Thyroid gland (tissue), 4 donors: ENCODE measurements around the gene EFNA4. TPM values are rescaled to one million over a fixed set of nuclear protein-coding genes. Genes with fewer than 3 reads are reported as not detected.

Experiments used
- DNase-seq, 2 donors: peaks; one replicate each; pipeline ENCODE4 v3.0.0-alpha.2; 2019
- H3K27ac ChIP-seq, 3 donors: fragments of 200-600 bp; sonication (generic); 1 replicate in 2 of 3; 2 replicates in 1 of 3; pipeline ENCODE4 v1.5.1; 2016 to 2019; ENCODE audit warnings: mild to moderate bottlenecking in 1 of 3, moderate library complexity in 1 of 3
- H3K27me3 ChIP-seq: fragments of 200-600 bp; sonication (generic); one replicate; pipeline ENCODE4 v1.5.1; 2019
- H3K36me3 ChIP-seq, 2 donors: fragments of 200-600 bp; sonication (generic); one replicate each; pipeline ENCODE4 v1.5.1; 2016 to 2019
- H3K4me1 ChIP-seq, 2 donors: fragments of 200-600 bp; sonication (generic); one replicate each; pipeline ENCODE4 v1.5.1; 2017 to 2019
- H3K4me3 ChIP-seq, 3 donors: fragments of 200-600 bp; sonication (generic); replicated peaks in 1 of 3; 1 replicate in 2 of 3; 2 replicates in 1 of 3; pipeline ENCODE4 v1.5.1; 2016; ENCODE audit warnings: mild to moderate bottlenecking in 1 of 3
- H3K9me3 ChIP-seq: fragments of 200-600 bp; sonication (generic); one replicate; pipeline ENCODE4 v1.5.1; 2017
- CTCF ChIP-seq, 6 experiments: fragments of 200-600 bp in 3 of 6; fragments of 450-650 bp in 3 of 6; sonication (generic) in 3 of 6; IDR thresholded peaks; one replicate each; pipeline ENCODE4 v1.5.1; 2016 to 2019; ENCODE audit warnings: antibody characterized with exemption in 6 of 6, mild to moderate bottlenecking in 2 of 6, inconsistent platforms in 1 of 6, moderate library complexity in 1 of 6
- POLR2A ChIP-seq, 2 donors: fragments of 450-650 bp; IDR thresholded peaks; one replicate each; pipeline ENCODE4 v1.6.1; 2017; ENCODE audit warnings: antibody characterized with exemption in 2 of 2, mild to moderate bottlenecking in 2 of 2, moderate library complexity in 1 of 2
- WGBS, 2 donors: methylation state at CpG; one replicate each; pipeline ENCODE4 v1.1.5; 2017; 5-methylcytosine and 5-hydroxymethylcytosine counted together
- intact Hi-C: fragments of 100-400 bp; cut with DNase I; formaldehyde crosslinking; loops from one replicate; pipeline ENCODE4 v1.15.1; 2023
- total RNA-seq, 4 donors: library from RNA; depleted of rRNA; stranded (reverse); fragments of >200 nt; gene quantifications; one replicate each; pipeline ENCODE4 v1.2.3, GENCODE V29; 2016

Gene EFNA4
- total RNA-seq, 4 donors from 2014 or later: 7.5 to 13.1 (median 9.9) TPM

GRCh38 chr1:155072531-155073289, 9.2 kb downstream of the EFNA4 start:
- Histone ChIP-seq H3K27me3 (no peaks in the 10 kb centered on the region), H3K4me3 (no peak overlapping the region), H3K27ac (no peak overlapping the region), H3K4me1 (peaks cover 6 to 16% of the 10 kb centered on the region in 2 donors), H3K9me3 (no peaks in the 10 kb centered on the region), H3K36me3 (no peaks in the 10 kb centered on the region)
- WGBS, 2 donors: 57 to 64% methylated on average over 5 to 7 of the region's 7 CpGs
- TF ChIP-seq POLR2A (IDR thresholded peaks at IDR 0.05): no peak
- no peak for TF ChIP-seq CTCF (IDR thresholded peaks at IDR 0.05)
- DNase-seq: no peak
- intact Hi-C loops: no loop called here

DNA sequence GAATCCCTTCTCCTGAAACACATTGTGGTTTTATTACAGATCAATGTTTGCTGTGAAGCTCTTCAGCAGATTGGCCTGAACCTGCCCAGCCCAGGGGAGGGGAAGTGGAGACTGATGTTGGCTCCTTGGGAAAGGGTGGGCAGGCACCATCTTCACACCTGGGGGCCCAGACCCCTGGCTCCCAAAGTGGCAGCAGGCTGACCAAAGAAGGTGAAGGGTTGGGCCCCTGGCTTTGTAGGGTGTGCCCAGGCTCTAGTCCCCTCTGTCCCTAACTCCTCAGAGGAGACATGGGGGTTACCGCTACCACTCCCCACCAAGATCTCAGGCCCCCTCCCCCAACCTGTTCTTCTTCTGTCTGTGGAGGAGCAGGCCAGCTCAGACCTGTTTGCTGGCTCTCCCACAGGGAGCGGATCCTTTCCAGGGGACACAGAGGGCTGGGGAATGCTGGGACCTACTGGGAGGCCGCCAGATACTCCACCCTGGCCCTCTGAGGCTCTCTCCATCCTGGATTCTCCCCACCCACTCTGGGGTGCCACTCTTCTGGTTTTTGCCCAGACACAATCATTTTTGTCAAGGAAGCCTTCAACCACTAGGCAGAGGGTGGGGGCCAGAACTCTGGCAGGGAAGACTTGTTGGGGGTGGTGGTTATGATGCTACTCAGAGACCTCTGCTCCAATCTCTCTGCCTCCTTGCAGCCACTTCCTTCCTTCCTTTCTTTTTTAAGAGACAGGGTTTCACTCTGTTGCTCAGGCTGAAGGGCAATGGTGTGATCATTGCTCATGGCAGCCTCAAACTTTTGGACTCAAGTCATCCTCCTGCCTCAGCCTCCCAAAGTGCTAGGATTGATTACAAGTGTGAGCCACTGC, 10.1 kb downstream of the EFNA4 start:
- H3K27ac ChIP-seq: no peak overlapping the region

GRCh38 chr1:155075535-155075934, 12.0 kb downstream of the EFNA4 start:
- intact Hi-C loops: no loop called here
- no peak for DNase-seq
- H3K4me3 ChIP-seq: no peak overlapping the region
- H3K9me3 ChIP-seq: no peaks in the 10 kb centered on the region
- no peak overlapping the region for H3K27ac ChIP-seq
- H3K4me1 ChIP-seq: peaks cover 21 to 33% of the 10 kb centered on the region in 2 donors
- H3K36me3 ChIP-seq: no peaks in the 10 kb centered on the region
- peaks cover 10% of the 10 kb centered on the region for H3K27me3 ChIP-seq
- WGBS, 2 donors: 70 to 76% methylated on average over 5 of the region's 5 CpGs
- TF ChIP-seq CTCF (IDR thresholded peaks at IDR 0.05): no peak
- TF ChIP-seq POLR2A (IDR thresholded peaks at IDR 0.05): no peak

More for the DNA sequence above, 10.1 kb downstream of the EFNA4 start:
- H3K9me3 ChIP-seq: no peaks in the 10 kb centered on the region
- DNase-seq: no peak
- WGBS, 2 donors: 100% methylated on average over 3 of the region's 3 CpGs; no CpG with 5 or more reads in 1 of the 2 donors
- intact Hi-C loops: no loop called here
- H3K36me3 ChIP-seq: no peaks in the 10 kb centered on the region
- H3K27me3 ChIP-seq: no peaks in the 10 kb centered on the region
- TF ChIP-seq CTCF (IDR thresholded peaks at IDR 0.05): no peak
- H3K4me3 ChIP-seq: no peak overlapping the region
- H3K4me1 ChIP-seq: peaks cover 6 to 20% of the 10 kb centered on the region in 2 donors

GRCh38 chr1:155076371-155076770, 12.8 kb downstream of the EFNA4 start:
- intact Hi-C loops: no loop called here
- 75 to 78% methylated on average over 1 of the region's 1 CpG for WGBS, 2 donors
- H3K4me1 ChIP-seq: peaks cover 26 to 33% of the 10 kb centered on the region in 2 donors
- no peaks in the 10 kb centered on the region for H3K36me3 ChIP-seq
- H3K4me3 ChIP-seq: no peak overlapping the region
- peaks cover 19% of the 10 kb centered on the region for H3K27me3 ChIP-seq
- H3K27ac ChIP-seq: no peak overlapping the region
- no peak for DNase-seq
- no peak for TF ChIP-seq CTCF (IDR thresholded peaks at IDR 0.05)
- H3K9me3 ChIP-seq: no peaks in the 10 kb centered on the region

GRCh38 chr1:155077346-155077745, 13.8 kb downstream of the EFNA4 start:
- peaks cover 29% of the 10 kb centered on the region for H3K27me3 ChIP-seq
- H3K4me1 ChIP-seq: peaks cover 34 to 42% of the 10 kb centered on the region in 2 donors
- DNase-seq: no peak
- H3K4me3 ChIP-seq: no peak overlapping the region
- TF ChIP-seq POLR2A (IDR thresholded peaks at IDR 0.05) (no peak), CTCF (IDR thresholded peaks at IDR 0.05) (no peak)
- H3K36me3 ChIP-seq: no peaks in the 10 kb centered on the region
- no peaks in the 10 kb centered on the region for H3K9me3 ChIP-seq
- H3K27ac ChIP-seq: no peak overlapping the region
- intact Hi-C loops: no loop called here
- WGBS, 2 donors: 96 to 100% methylated on average over 3 of the region's 3 CpGs
